Tibial nerve (tissue), 4 donors: ENCODE measurements around the gene ACSM3. TPM values are rescaled to one million over a fixed set of nuclear protein-coding genes. Genes with fewer than 3 reads are reported as not detected.

Experiments
- DNase-seq, 2 donors: peaks; one replicate each; pipeline ENCODE4 v3.0.0-alpha.2; 2019; ENCODE audit warnings: low spot score in 2 of 2
- H3K27ac ChIP-seq, 4 donors: fragments of 200-600 bp; sonication (generic) in 3 of 4; one replicate each; pipeline ENCODE4 v1.5.1; 2017 to 2019; ENCODE audit warnings: mild to moderate bottlenecking in 1 of 4
- H3K27me3 ChIP-seq, 2 donors: fragments of 200-600 bp; sonication (generic) in 1 of 2; one replicate each; pipeline versions ENCODE4 v1.5.1 to v1.6.0; 2017 to 2019
- H3K36me3 ChIP-seq, 3 donors: fragments of 200-600 bp; sonication (generic); one replicate each; pipeline ENCODE4 v1.5.1; 2018 to 2019
- H3K4me1 ChIP-seq, 4 donors: fragments of 200-600 bp; sonication (generic) in 3 of 4; one replicate each; pipeline ENCODE4 v1.5.1; 2017 to 2019
- H3K4me3 ChIP-seq, 4 donors: fragments of 200-600 bp; sonication (generic) in 3 of 4; one replicate each; pipeline ENCODE4 v1.5.1; 2017 to 2019; ENCODE audit warnings: mild to moderate bottlenecking in 1 of 4, moderate library complexity in 1 of 4
- H3K9me3 ChIP-seq, 4 donors: fragments of 200-600 bp; sonication (generic) in 3 of 4; one replicate each; pipeline ENCODE4 v1.5.1; 2017 to 2019
- CTCF ChIP-seq, 5 experiments: fragments of 200-600 bp in 3 of 5; fragments of 450-650 bp in 2 of 5; sonication (generic) in 3 of 5; IDR thresholded peaks; one replicate each; pipeline ENCODE4 v1.5.1; 2016 to 2019; ENCODE audit warnings: antibody characterized with exemption in 5 of 5, mild to moderate bottlenecking in 3 of 5, moderate library complexity in 2 of 5
- EP300 ChIP-seq, 2 donors: sonication (generic); formaldehyde crosslinking; IDR thresholded peaks; one replicate each; pipeline ENCODE4 v1.6.1; 2017; ENCODE audit warnings: antibody characterized with exemption in 2 of 2, mild to moderate bottlenecking in 1 of 2
- POLR2A ChIP-seq, 2 donors: fragments of 450-650 bp; IDR thresholded peaks; one replicate each; pipeline ENCODE4 v1.6.1; 2017; ENCODE audit warnings: antibody characterized with exemption in 2 of 2, mild to moderate bottlenecking in 2 of 2, moderate library complexity in 2 of 2
- WGBS, 2 donors: methylation state at CpG; one replicate each; pipeline ENCODE4 v1.1.5; 2018; 5-methylcytosine and 5-hydroxymethylcytosine counted together
- small RNA-seq: library from RNA; depleted of rRNA; stranded (forward); fragments of <200 nt; gene quantifications from one replicate; pipeline ENCODE3, GENCODE V24; 2016
- total RNA-seq, 4 donors: library from RNA; depleted of rRNA; stranded (reverse); fragments of >200 nt; gene quantifications; one replicate each; pipeline ENCODE4 v1.1.0, GENCODE V29; 2016

ACSM3 gene
- total RNA-seq, 4 donors from 2014 or later: 1.2 to 2.5 (median 1.6) TPM

DNA sequence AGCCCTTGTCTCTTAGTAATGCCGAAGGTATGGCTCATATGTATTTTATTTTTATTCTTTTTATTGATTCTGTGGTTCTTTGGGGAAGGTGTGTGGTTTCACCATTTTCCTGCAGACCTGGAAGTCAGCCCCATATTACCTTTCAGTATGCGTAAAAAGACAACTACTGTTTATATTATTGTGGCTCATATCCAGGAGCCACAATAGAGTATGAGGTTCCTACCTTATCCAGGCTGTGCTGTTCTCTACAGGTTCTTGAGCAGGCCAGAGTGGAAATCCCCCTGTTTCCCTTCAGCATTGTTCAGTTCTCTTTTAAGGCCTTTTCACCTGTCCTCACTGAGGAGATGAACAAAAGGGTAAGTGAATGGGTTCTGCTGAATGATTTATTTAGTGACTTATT lies 75.7 kb downstream of the ACSM3 start:
- Histone ChIP-seq H3K4me3 (no peak overlapping the region), H3K36me3 (peaks cover 0 to 40% (median 0%) of the 10 kb centered on the region in 3 donors), H3K4me1 (no peaks in the 10 kb centered on the region), H3K27me3 (no peaks in the 10 kb centered on the region), H3K27ac (no peak overlapping the region), H3K9me3 (peaks cover 0 to 10% (median 0%) of the 10 kb centered on the region in 4 donors)
- DNase-seq: no peak
- TF ChIP-seq CTCF (IDR thresholded peaks at IDR 0.05) (no peak), POLR2A (IDR thresholded peaks at IDR 0.05) (no peak), EP300 (IDR thresholded peaks at IDR 0.05) (no peak)
- WGBS, 2 donors: 92 to 96% methylated on average over 2 of the region's 2 CpGs

DNA sequence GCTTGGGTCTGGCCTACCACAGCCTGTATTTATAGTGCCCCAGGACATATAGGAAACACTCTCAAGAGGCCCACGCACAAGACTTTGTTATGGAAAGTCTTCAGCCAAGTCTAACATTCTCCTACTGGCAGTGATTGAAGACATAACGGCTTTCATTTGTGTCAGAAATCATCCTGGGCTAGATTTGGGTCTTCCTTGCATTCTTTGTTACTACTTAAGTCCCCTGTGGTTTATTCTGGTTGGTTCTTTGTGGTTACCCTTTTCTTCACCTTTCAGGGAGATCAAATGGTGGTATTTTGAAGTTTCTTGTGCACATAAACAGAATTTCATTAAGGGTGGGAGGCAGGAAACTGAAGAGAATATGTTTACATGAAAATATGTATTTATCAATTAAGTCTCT lies 80.2 kb downstream of the ACSM3 start:
- TF ChIP-seq EP300 (IDR thresholded peaks at IDR 0.05): no peak
- no peak for TF ChIP-seq CTCF (IDR thresholded peaks at IDR 0.05)
- no peak for TF ChIP-seq POLR2A (IDR thresholded peaks at IDR 0.05)
- H3K4me3 ChIP-seq: no peak overlapping the region
- peaks cover 0 to 5% (median 0%) of the 10 kb centered on the region in 4 donors for H3K4me1 ChIP-seq
- 66 to 82% methylated on average over 2 of the region's 2 CpGs for WGBS, 2 donors
- no peak for DNase-seq
- H3K27ac ChIP-seq: peak overlapping the region in 1 of 4 donors; percentile 28
- no peaks in the 10 kb centered on the region for H3K27me3 ChIP-seq
- peaks cover 0 to 7% (median 0%) of the 10 kb centered on the region in 3 donors for H3K36me3 ChIP-seq
- H3K9me3 ChIP-seq: no peaks in the 10 kb centered on the region

- Histone ChIP-seq H3K4me3 (no peak overlapping the region), H3K27me3 (no peaks in the 10 kb centered on the region), H3K4me1 (peaks cover 0 to 6% (median 0%) of the 10 kb centered on the region in 4 donors), H3K27ac (no peak overlapping the region), H3K36me3 (peaks cover 0 to 7% (median 0%) of the 10 kb centered on the region in 3 donors), H3K9me3 (no peaks in the 10 kb centered on the region)
- WGBS, 2 donors: 79 to 89% methylated on average over 3 of the region's 3 CpGs
- no peak for TF ChIP-seq EP300 (IDR thresholded peaks at IDR 0.05)
- TF ChIP-seq CTCF (IDR thresholded peaks at IDR 0.05): no peak
- TF ChIP-seq POLR2A (IDR thresholded peaks at IDR 0.05): no peak
- DNase-seq: no peak
Observed at GRCh38 chr16:20844588-20844987, 80.8 kb downstream of the ACSM3 start.

DNA sequence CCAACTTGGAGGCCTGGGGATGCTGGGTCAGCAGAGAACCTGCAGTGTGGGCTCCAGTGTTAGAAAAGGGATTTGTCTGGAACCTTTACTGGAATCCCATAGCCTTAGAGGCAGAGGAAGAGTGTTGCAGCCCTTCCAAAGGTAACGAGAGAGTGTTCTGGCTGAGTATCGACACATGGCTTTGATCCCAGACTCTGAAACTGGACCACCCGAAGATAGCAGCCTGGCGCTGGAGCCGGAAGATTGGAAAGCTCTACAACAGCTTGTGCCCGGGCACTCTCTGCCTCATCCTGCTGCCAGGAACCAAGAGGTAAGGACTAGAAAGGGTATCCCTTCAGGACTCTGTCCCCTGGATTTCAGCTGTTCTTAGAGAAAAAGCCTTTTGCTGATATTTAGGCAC lies 82.2 kb downstream of the ACSM3 start:
- no peaks in the 10 kb centered on the region for H3K36me3 ChIP-seq
- WGBS, 2 donors: 91 to 94% methylated on average over 6 of the region's 6 CpGs
- H3K27me3 ChIP-seq: no peaks in the 10 kb centered on the region
- no peaks in the 10 kb centered on the region for H3K9me3 ChIP-seq
- peaks cover 0 to 20% (median 11%) of the 10 kb centered on the region in 4 donors for H3K4me1 ChIP-seq
- TF ChIP-seq EP300 (IDR thresholded peaks at IDR 0.05): no peak
- TF ChIP-seq POLR2A (IDR thresholded peaks at IDR 0.05): no peak
- TF ChIP-seq CTCF (IDR thresholded peaks at IDR 0.05): no peak
- no peak overlapping the region for H3K4me3 ChIP-seq
- no peak overlapping the region for H3K27ac ChIP-seq
- no peak for DNase-seq

GRCh38 chr16:20846551-20846950 lies 82.7 kb downstream of the ACSM3 start:
- Histone ChIP-seq H3K36me3 (no peaks in the 10 kb centered on the region), H3K4me3 (no peak overlapping the region), H3K4me1 (peaks cover 0 to 26% (median 16%) of the 10 kb centered on the region in 4 donors), H3K27me3 (no peaks in the 10 kb centered on the region), H3K9me3 (no peaks in the 10 kb centered on the region), H3K27ac (no peak overlapping the region)
- TF ChIP-seq EP300 (IDR thresholded peaks at IDR 0.05) (no peak), POLR2A (IDR thresholded peaks at IDR 0.05) (no peak), CTCF (IDR thresholded peaks at IDR 0.05) (no peak)
- DNase-seq: no peak

Small RNA genes lying within 50 kb of the gene (small RNA-seq; reads per million reads assigned to genes)
- gene RF00618: not detected
- not detected for gene RNU6-944P

Other genes starting within 250 kb of the ACSM3 start
- under 1 TPM in 1 of 4 donors, not detected in 3; 0.21 TPM for gene ACSM2B, start 187.6 kb upstream of the ACSM3 start, total RNA-seq
- gene ACSM1, start 66.3 kb upstream of the ACSM3 start, total RNA-seq: under 1 TPM in 1 of 4 donors, not detected in 3; 0.98 TPM
- gene THUMPD1, start 22.2 kb upstream of the ACSM3 start, total RNA-seq: 10 to 100 TPM; 33.6 to 58.4 (median 49.8) TPM
- gene ERI2, start 42.5 kb downstream of the ACSM3 start, total RNA-seq: 10 to 100 TPM in 3 of 4 donors, 1 to 10 TPM in 1; 7.8 to 29.7 (median 19.0) TPM
- gene REXO5, start 42.5 kb downstream of the ACSM3 start, total RNA-seq: 1 to 10 TPM; 1.5 to 5.9 (median 4.1) TPM
- 10 to 100 TPM; 28.8 to 37.5 (median 29.3) TPM for gene DCUN1D3, start 136.3 kb downstream of the ACSM3 start, total RNA-seq
- gene LYRM1, start 136.8 kb downstream of the ACSM3 start, total RNA-seq: 10 to 100 TPM; 30.6 to 67.3 (median 39.4) TPM